Raji (cell line): ENCODE measurements around the gene SBK1.

Source experiments
- POLR2A ChIP-seq: IDR thresholded peaks from 2 replicates; pipeline ENCODE4 v1.6.1; 2011; ENCODE audit warnings: low read depth, low read length, control low read depth; ENCODE audit not compliant: insufficient read depth

Gene SBK1

DNA sequence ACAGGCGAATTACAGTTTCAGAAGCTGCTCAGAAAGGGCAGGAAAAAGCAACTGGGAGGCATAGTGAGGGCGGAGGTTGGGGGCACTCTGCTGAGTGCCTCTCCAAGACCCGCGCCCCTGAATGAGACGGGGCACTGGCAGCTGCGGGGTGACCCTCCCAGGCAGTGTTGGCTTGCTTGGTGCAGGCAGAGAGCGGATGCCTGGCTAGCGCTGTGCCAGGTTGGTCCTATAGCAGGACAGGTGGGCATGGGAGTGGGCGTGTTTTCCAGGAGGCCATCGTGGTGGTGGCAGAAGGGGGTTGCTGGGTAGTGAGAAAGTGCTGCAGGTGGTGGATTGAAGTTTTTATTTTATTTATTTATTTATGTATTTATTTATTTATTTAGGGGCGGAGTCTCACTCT, 16.0 kb upstream of the SBK1 start:
- TF ChIP-seq POLR2A = no peak

- no peak for TF ChIP-seq POLR2A
Measured at GRCh38 chr16:28277537-28278388, 14.6 kb upstream of the SBK1 start.

DNA sequence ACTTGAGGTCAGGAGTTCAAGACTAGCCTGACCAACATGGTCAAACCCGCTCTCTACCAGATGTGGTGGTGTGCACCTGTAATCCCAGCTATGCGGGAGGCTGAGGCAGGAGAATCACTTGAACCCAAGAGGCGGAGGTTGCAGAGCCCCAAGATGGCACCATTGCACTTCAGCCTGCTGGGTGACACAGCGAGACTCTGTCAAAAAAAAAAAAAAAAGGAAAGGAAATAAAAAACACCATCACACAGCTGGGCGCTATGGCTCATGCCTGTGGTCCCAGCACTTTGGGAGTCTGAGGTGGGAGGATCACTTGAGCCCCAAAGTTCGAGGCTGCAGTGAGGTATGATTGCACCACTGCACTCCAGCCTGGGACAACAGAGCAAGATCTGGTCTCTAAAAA, 13.3 kb upstream of the SBK1 start:
- TF ChIP-seq POLR2A = no peak

- TF ChIP-seq POLR2A = no peak
Measured at GRCh38 chr16:28280881-28281836, 11.2 kb upstream of the SBK1 start.

DNA sequence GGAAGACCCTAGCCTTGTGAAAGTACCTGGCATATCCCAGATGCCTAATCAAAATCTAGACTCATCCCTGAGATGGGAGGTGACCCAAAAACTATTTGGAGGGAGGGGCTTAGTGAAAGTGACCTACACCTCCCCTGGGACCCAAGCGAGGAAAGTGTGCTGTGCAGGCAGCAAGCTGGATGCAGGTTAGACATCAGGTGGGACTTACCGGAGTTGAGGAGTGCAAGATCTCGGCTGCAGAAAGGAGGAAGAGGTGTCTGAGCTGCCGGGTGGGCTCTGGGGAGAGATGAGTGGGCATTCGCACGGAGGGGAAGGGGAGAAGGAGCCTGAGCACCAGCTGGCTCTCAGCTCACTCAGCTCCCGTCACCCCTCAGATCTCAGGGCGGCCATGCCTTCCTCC, 10.3 kb upstream of the SBK1 start:
- no peak for TF ChIP-seq POLR2A

- TF ChIP-seq POLR2A = no peak
Measured at GRCh38 chr16:28283173-28283572, 9.2 kb upstream of the SBK1 start.

DNA sequence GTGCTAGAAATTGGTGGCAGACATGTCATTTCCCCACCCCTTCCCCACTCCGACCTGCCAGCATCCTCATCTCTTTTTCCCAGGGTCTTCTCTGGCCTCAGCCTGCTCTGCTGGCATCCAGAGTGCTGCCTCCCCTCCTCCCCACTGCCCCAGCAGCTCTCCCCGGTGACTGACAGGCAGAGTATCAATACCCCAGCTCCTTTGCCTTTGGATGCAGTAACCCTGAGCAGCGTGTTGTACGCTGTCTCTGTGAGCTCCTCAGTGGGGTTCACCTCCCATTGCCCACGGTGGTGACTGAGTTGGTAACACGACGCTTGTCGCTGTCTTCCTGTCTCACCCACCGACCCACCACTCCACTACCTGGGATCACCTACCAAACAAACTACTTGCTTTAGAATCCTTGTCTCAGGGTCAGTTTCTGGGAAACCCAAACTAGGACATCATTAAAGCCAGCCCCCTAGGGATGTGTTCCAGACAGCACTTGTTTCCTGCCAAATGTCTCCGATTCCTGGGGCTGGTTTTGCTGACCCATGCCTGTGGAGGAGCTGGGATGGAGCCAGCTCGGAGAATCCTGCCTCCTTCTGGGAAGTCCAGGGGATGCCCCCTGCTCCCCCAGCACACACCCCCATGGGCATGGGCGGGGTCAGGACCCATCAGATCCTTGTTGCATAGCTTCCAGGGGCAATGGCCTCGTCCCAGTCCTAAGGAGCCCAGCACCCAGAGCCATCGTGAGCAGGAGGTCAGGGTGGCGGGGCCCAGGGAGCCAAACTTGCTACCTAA, 8.3 kb upstream of the SBK1 start:
- no peak for TF ChIP-seq POLR2A

DNA sequence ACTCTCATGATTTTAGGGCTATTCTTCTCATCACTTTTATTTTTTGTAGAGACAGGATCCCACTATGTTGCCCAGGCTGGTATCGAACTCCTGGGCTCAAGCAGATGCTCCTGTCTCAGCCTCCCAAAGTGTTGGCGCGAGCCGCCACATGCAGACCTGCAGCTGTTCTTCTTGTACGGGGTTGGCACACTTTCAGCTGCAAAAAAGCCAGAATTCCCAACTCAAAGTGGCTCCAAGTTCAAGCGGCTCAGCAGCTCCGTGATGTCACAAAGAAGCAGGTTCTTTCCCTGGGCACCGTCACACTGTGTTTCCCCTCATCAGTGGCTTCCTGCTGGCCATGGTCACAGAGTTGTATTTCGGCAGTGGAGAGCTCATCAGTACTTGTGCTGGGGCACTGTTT, 6.7 kb upstream of the SBK1 start:
- no peak for TF ChIP-seq POLR2A

DNA sequence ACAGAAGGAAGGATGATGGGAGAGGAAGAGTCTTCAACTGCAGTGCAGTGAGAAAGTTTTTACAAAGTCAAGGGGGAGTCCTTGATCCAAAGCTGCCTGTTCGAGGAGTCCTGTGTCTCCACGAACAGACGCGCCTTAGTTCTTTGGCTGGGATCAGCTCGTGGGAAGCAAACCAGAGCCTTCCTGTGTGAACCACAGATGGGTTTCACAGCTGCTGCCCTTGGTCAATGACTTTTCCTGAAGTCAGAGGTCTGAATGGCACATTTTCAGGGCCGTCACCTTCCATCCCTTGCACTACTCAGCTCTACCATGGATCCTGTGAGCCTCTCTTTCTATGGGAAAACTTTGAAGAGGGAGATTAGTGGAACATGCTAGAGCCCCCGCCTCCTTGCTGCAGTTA, 4.2 kb upstream of the SBK1 start:
- no peak for TF ChIP-seq POLR2A

DNA sequence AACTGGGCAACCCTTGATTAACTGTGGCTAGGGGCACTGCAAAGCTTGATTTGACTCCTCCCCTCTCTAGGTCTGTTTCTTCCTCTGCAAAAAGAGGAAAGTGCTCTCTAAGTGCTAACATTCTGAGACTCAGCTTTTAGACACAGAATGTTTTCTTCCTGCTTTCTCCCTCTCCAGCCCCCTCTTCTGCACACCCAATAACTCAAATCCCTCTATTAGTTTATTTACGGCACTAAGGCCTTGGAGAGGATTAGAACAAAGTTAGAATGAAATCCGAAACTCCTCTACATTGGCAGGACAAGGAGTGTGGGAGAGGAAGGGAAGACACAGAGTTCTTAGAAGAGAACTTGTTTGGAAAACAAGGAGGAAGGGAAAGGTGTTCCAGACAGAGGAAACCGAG, 3.3 kb upstream of the SBK1 start:
- TF ChIP-seq POLR2A = no peak

DNA sequence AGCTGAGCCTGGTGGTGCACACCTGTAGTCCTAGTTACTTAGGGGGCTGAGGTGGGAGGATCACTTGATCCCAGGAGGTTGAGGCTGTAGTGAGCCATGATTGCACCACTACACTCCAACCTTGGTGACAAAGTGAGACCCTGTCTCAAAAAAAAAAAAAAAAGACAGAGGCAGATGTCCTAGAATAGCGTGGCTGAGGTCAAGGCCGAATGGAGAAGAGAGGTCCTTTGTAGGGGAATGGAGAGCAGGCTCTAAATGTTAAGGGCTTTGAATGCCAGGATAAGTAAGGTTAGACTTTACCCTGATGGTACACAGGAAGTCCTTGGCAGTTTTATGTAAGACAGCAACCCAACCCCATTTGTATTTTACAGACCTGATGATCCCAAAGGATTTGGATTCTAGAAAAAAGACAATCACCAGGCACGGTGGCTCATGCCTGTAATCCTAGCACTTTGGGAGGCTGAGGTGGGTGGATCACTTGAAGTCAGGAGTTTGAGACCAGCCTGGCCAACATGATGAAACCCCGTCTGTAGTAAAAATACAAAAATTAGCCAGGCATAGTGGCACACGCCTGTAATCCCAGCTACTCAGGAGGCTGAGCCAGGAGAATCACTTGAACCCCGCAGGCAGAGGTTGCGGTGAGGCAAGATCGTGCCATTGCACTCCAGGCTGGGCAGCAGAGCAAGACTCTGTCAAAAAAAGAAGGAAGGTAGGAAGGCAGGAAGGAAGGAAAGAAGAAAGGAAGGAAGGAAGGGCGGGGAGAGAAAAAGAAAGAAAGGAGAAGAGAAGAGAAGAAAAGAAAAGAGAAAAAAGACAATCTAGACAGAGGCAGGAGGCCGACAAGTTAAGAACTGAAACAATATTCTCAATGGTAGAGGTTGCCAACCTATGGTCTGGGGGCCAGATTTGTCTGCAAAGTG, 2.1 kb upstream of the SBK1 start:
- no peak for TF ChIP-seq POLR2A

DNA sequence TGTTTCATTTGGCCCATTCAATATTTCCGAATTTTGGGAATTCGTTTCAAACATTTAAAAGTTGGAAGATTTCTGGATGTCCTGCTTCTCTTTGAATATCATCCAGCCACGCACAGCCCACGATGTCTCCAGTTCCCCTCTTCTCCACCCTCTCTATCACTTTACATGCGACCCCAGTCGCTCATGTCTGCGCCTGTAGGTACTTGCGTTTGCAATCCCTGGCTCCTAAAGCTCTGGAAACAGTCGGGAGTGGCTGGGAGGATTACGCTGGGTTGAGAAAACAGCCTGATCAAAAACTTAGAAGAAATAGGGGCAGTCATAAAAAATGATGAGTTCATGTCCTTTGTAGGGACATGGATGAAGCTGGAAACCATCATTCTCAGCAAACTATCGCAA, 1.5 kb upstream of the SBK1 start:
- no peak for TF ChIP-seq POLR2A

GRCh38 chr16:28292731-28293600, 641 bp downstream of the SBK1 start:
- no peak for TF ChIP-seq POLR2A
